NCI-H446 treated with DMSO at 0.1 percent for 48 hours (cell line): ENCODE results near the gene NPPB.

Source experiments
- DNase-seq: peaks from one replicate; lab custom pipeline; 2025; lab: John Stamatoyannopoulos, UW

The NPPB gene

GRCh38 chr1:11831945-11832725 is 26.6 kb downstream of the NPPB start:
- no peak for DNase-seq

GRCh38 chr1:11828511-11828910 is 30.2 kb downstream of the NPPB start:
- no peak for DNase-seq

GRCh38 chr1:11826946-11827345 is 31.8 kb downstream of the NPPB start:
- no peak for DNase-seq

GRCh38 chr1:11825131-11825530 is 33.6 kb downstream of the NPPB start:
- DNase-seq: no peak

GRCh38 chr1:11823366-11824137 is 35.2 kb downstream of the NPPB start:
- DNase-seq: no peak

GRCh38 chr1:11822091-11822490 is 36.7 kb downstream of the NPPB start:
- DNase-seq: no peak

- DNase-seq: no peak
These were observed 41.6 kb downstream of the NPPB start for GRCh38 chr1:11817192-11817591.

- no peak for DNase-seq
These were observed 45.7 kb downstream of the NPPB start for GRCh38 chr1:11813021-11813420.
